SU-DHL-6 (cell line): Measurements from ENCODE around the gene FANCD2.

ENCODE experiments used
- H2AFZ ChIP-seq: fragments of 200-600 bp; sonication (generic); 2 replicates; pipeline ENCODE4 v1.6.1; 2014; ENCODE audit warnings: low read depth, mild to moderate bottlenecking, moderate library complexity, mixed read lengths, antibody characterized with exemption, low read length; ENCODE audit not compliant: severe bottlenecking
- H3F3A ChIP-seq: fragments of 200-600 bp; shearing (Covaris generic); 2 replicates; pipeline ENCODE4 v1.6.0; 2016; ENCODE audit warnings: antibody characterized with exemption, mild to moderate bottlenecking; ENCODE audit not compliant: insufficient read depth
- H3K27ac ChIP-seq: fragments of 200-600 bp; sonication (generic); 2 replicates; pipeline ENCODE4 v1.5.1; 2016; ENCODE audit warnings: low read depth, mild to moderate bottlenecking, low read length, moderate library complexity, mixed read lengths
- H3K27me3 ChIP-seq: fragments of 200-600 bp; sonication (generic), shearing (Covaris generic); 2 replicates; pipeline ENCODE4 v1.6.0; 2014; ENCODE audit warnings: mild to moderate bottlenecking, low read length
- H3K36me3 ChIP-seq: fragments of 200-600 bp; sonication (generic); 2 replicates; pipeline ENCODE4 v1.6.1; 2014; ENCODE audit warnings: mild to moderate bottlenecking, low read length, mixed read lengths
- H3K4me2 ChIP-seq: fragments of 300-600, 200-600 bp; shearing (Covaris generic), sonication (generic); 2 replicates; pipeline ENCODE4 v1.6.0; 2014; ENCODE audit warnings: low read length, low read depth, mild to moderate bottlenecking; ENCODE audit not compliant: poor library complexity, severe bottlenecking
- H3K4me3 ChIP-seq: fragments of 200-600 bp; sonication (generic); 2 replicates; pipeline ENCODE4 v1.5.1; 2014; ENCODE audit warnings: antibody characterized with exemption, low read length, mild to moderate bottlenecking, mixed read lengths; ENCODE audit not compliant: insufficient read depth, poor library complexity, severe bottlenecking
- H3K79me2 ChIP-seq: fragments of 200-600 bp; sonication (generic); 2 replicates; pipeline ENCODE4 v1.6.1; 2014; ENCODE audit warnings: mild to moderate bottlenecking, low read length, moderate library complexity; ENCODE audit not compliant: insufficient read depth
- H3K9ac ChIP-seq: fragments of 200-600 bp; sonication (generic); 2 replicates; pipeline ENCODE4 v1.7.0; 2014; ENCODE audit warnings: mild to moderate bottlenecking, low read length
- H3K9me2 ChIP-seq: fragments of 200-600 bp; sonication (generic); replicated peaks from 2 replicates; pipeline ENCODE4 v1.6.1; 2014; ENCODE audit warnings: low read length; ENCODE audit not compliant: insufficient read depth
- H3K9me3 ChIP-seq: fragments of 200-600 bp; sonication (generic); 2 replicates; pipeline ENCODE4 v1.6.1; 2014; ENCODE audit warnings: low read length, mixed read lengths; ENCODE audit not compliant: insufficient read depth
- H4K20me1 ChIP-seq: fragments of 200-600 bp; sonication (generic); 2 replicates; pipeline ENCODE4 v1.6.1; 2014; ENCODE audit warnings: low read depth, mild to moderate bottlenecking, antibody characterized with exemption, low read length, moderate library complexity, mixed read lengths
- EZH2phosphoT487 ChIP-seq: fragments of 200-600 bp; sonication (generic), shearing (Covaris generic); conservative IDR thresholded peaks from 2 replicates; pipeline ENCODE4 v1.6.1; 2018; ENCODE audit warnings: mild to moderate bottlenecking, antibody characterized with exemption, low read length, moderate library complexity, mixed read lengths
- TF ChIP-seq, protein P1 (sequence below): fragments of 200-600 bp; sonication (generic); IDR thresholded peaks from one replicate; pipeline ENCODE4 v1.5.1; 2017; ENCODE audit warnings: antibody characterized with exemption, mild to moderate bottlenecking, low read length, moderate library complexity; ENCODE audit not compliant: insufficient read depth, poor library complexity, severe bottlenecking

The FANCD2 gene

GRCh38 chr3:10004960-10005564, 21.2 kb upstream of the FANCD2 start:
- TF ChIP-seq, protein P1, sequence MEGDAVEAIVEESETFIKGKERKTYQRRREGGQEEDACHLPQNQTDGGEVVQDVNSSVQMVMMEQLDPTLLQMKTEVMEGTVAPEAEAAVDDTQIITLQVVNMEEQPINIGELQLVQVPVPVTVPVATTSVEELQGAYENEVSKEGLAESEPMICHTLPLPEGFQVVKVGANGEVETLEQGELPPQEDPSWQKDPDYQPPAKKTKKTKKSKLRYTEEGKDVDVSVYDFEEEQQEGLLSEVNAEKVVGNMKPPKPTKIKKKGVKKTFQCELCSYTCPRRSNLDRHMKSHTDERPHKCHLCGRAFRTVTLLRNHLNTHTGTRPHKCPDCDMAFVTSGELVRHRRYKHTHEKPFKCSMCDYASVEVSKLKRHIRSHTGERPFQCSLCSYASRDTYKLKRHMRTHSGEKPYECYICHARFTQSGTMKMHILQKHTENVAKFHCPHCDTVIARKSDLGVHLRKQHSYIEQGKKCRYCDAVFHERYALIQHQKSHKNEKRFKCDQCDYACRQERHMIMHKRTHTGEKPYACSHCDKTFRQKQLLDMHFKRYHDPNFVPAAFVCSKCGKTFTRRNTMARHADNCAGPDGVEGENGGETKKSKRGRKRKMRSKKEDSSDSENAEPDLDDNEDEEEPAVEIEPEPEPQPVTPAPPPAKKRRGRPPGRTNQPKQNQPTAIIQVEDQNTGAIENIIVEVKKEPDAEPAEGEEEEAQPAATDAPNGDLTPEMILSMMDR, result no peak
- H3K27ac ChIP-seq, result no peak overlapping the region

DNA sequence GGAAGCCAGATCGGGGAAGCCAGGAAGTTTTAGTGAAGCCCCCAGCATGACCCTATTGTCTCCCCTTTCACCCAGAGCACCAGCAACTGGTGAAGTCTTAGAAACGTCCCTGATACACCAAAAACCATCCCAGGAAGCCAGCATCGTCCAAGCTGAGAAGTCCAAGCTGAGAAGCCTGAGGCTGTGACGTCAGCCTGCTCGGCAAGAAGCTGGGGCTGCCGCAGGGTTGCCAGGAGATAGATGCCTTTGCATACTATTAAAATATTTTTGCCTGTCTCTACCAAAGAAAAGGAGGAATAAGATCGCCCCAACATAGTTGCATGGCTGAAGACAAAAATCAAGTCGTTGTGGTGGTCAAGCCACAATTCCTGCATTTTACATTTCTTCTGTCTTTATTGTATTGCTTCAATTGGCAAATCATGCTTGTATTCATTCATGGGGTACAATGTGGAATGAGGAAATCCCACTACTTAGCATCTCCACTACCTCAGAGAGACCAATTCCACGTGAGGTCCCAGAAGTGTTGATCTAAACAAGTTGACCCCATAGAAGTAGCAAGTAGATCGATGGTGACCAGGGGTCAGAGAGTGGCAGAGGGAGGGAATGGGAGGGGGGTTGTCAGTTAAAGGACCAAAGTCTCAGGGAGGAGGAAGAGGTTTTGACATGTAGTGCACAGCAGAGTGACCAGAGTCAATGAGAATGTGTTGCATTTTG, 20.0 kb upstream of the FANCD2 start:
- H3K9me3 ChIP-seq, result no peaks in the 10 kb centered on the region
- no peaks in the 10 kb centered on the region for H3F3A ChIP-seq
- no peaks in the 10 kb centered on the region for H4K20me1 ChIP-seq
- H3K4me2 ChIP-seq, result no peak overlapping the region
- no peaks in the 10 kb centered on the region for H3K27me3 ChIP-seq
- H3K79me2 ChIP-seq, result no peaks in the 10 kb centered on the region
- no peak overlapping the region for H3K4me3 ChIP-seq
- H2AFZ ChIP-seq, result no peak overlapping the region
- H3K27ac ChIP-seq, result no peak overlapping the region
- no peaks in the 10 kb centered on the region for H3K9me2 ChIP-seq
- TF ChIP-seq, protein P1, result no peak
- no peak for TF ChIP-seq EZH2phosphoT487
- H3K36me3 ChIP-seq, result no peaks in the 10 kb centered on the region
- H3K9ac ChIP-seq, result no peak overlapping the region

More at GRCh38 chr3:10004960-10005564, 21.2 kb upstream of the FANCD2 start:
- H2AFZ ChIP-seq, result no peak overlapping the region
- H3K9me2 ChIP-seq, result no peaks in the 10 kb centered on the region
- H3K9ac ChIP-seq, result no peak overlapping the region
- H3K9me3 ChIP-seq, result no peaks in the 10 kb centered on the region
- no peaks in the 10 kb centered on the region for H3F3A ChIP-seq
- H3K4me3 ChIP-seq, result no peak overlapping the region
- H3K79me2 ChIP-seq, result peaks cover 5% of the 10 kb centered on the region; the same call in 1 of the 2 replicates
- no peak overlapping the region for H3K4me2 ChIP-seq
- H3K36me3 ChIP-seq, result 0 out of 2 replicates have a peak, but pooled peaks cover 5% of the 10 kb centered on the region
- H3K27me3 ChIP-seq, result no peaks in the 10 kb centered on the region
- no peaks in the 10 kb centered on the region for H4K20me1 ChIP-seq

DNA sequence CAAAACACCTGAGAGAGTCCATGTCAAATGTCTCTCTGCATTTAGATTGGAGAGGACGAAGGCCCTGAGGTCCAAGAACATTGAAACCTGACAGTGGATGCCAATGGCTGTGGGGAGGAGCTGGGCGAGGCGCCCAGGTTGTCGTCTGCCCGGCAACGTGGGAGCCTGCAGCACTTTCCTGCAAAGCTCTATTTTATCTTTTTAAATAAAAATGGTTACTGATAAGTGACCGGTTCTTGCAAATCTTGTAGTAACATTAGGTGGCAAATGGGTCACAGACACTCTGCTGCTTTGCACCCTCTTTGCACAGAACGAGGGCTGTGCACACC, 19.5 kb upstream of the FANCD2 start:
- Histone ChIP-seq H2AFZ (no peak overlapping the region), H3K4me2 (no peak overlapping the region), H3K9ac (no peak overlapping the region), H3K27ac (no peak overlapping the region), H3K9me3 (no peaks in the 10 kb centered on the region), H3K79me2 (no peaks in the 10 kb centered on the region), H3K27me3 (no peaks in the 10 kb centered on the region), H3K9me2 (no peaks in the 10 kb centered on the region), H3F3A (no peaks in the 10 kb centered on the region), H3K4me3 (no peak overlapping the region), H4K20me1 (no peaks in the 10 kb centered on the region), H3K36me3 (no peaks in the 10 kb centered on the region)
- no peak for TF ChIP-seq EZH2phosphoT487
- TF ChIP-seq, protein P1, result no peak
